Trophoblast cell (in vitro differentiated cells and primary cell): Measurements from ENCODE around the gene CADM2.

ENCODE experiments used
- DNase-seq, 2 donors: peaks; one replicate each; pipeline ENCODE4 v3.0.0-alpha.2; 2016
- H2AFZ ChIP-seq: 2 replicates; pipeline ENCODE4 v1.6.1; 2013; ENCODE audit warnings: low read length, moderate library complexity, mild to moderate bottlenecking; ENCODE audit not compliant: insufficient read depth, poor library complexity
- H2AK5ac ChIP-seq: 2 replicates; pipeline ENCODE4 v1.6.1; 2013; ENCODE audit warnings: mild to moderate bottlenecking, low read length
- H2BK120ac ChIP-seq: 2 replicates; pipeline ENCODE4 v1.6.1; 2013; ENCODE audit warnings: low read length, mild to moderate bottlenecking, moderate library complexity; ENCODE audit not compliant: insufficient read depth, poor library complexity
- H2BK12ac ChIP-seq: 2 replicates; pipeline ENCODE4 v1.6.1; 2013; ENCODE audit warnings: mild to moderate bottlenecking, low read length, moderate library complexity
- H2BK5ac ChIP-seq: 2 replicates; pipeline ENCODE4 v1.6.1; 2013; ENCODE audit warnings: low read length, low read depth, moderate library complexity, mild to moderate bottlenecking; ENCODE audit not compliant: poor library complexity
- H3K14ac ChIP-seq: 2 replicates; pipeline ENCODE4 v1.6.1; 2013; ENCODE audit warnings: mild to moderate bottlenecking, low read length
- H3K18ac ChIP-seq: 2 replicates; pipeline ENCODE4 v1.6.1; 2013; ENCODE audit warnings: mild to moderate bottlenecking, low read length
- H3K23ac ChIP-seq: 2 replicates; pipeline ENCODE4 v1.6.1; 2013; ENCODE audit warnings: low read length
- H3K27ac ChIP-seq: 2 replicates; pipeline ENCODE4 v1.5.1; 2013; ENCODE audit warnings: low read depth, mild to moderate bottlenecking, inconsistent platforms, low read length, moderate library complexity
- H3K27me3 ChIP-seq: 2 replicates; pipeline ENCODE4 v1.6.1; 2013; ENCODE audit warnings: inconsistent platforms, mild to moderate bottlenecking, low read length, moderate library complexity; ENCODE audit not compliant: insufficient read depth
- H3K36me3 ChIP-seq, 2 experiments: 1 replicate in 1 of 2; 2 replicates in 1 of 2; pipeline ENCODE4 v1.6.1; 2013; ENCODE audit warnings: low read length in 2 of 2, mild to moderate bottlenecking in 2 of 2, moderate library complexity in 1 of 2; ENCODE audit not compliant: insufficient read depth in 2 of 2, control insufficient read depth in 1 of 2
- H3K4ac ChIP-seq: 2 replicates; pipeline ENCODE4 v1.6.1; 2013; ENCODE audit warnings: low read depth, mild to moderate bottlenecking, low read length, moderate library complexity
- H3K4me1 ChIP-seq, 2 experiments: 1 replicate in 1 of 2; 2 replicates in 1 of 2; pipeline ENCODE4 v1.6.1; 2013; ENCODE audit warnings: low read length in 2 of 2, mild to moderate bottlenecking in 2 of 2, moderate library complexity in 1 of 2; ENCODE audit not compliant: insufficient read depth in 2 of 2, control insufficient read depth in 1 of 2
- H3K4me2 ChIP-seq: 2 replicates; pipeline ENCODE4 v1.6.1; 2013; ENCODE audit warnings: inconsistent platforms, mild to moderate bottlenecking, low read length, moderate library complexity
- H3K4me3 ChIP-seq: 2 replicates; pipeline ENCODE4 v1.5.1; 2013; ENCODE audit warnings: mild to moderate bottlenecking, low read depth, low read length, inconsistent platforms
- H3K79me1 ChIP-seq: one replicate; pipeline ENCODE4 v1.6.1; 2013; ENCODE audit warnings: low read length
- H3K79me2 ChIP-seq: 2 replicates; pipeline ENCODE4 v1.6.1; 2013; ENCODE audit warnings: low read length, mild to moderate bottlenecking; ENCODE audit not compliant: control insufficient read depth, insufficient read depth, poor library complexity
- H3K9ac ChIP-seq: 2 replicates; pipeline ENCODE4 v1.6.1; 2013; ENCODE audit warnings: mild to moderate bottlenecking, low read length
- H3K9me3 ChIP-seq: 2 replicates; pipeline ENCODE4 v1.6.1; 2013; ENCODE audit warnings: low read depth, mild to moderate bottlenecking, control low read depth, inconsistent platforms, low read length; ENCODE audit not compliant: insufficient read depth
- H4K12ac ChIP-seq: 2 replicates; pipeline ENCODE4 v1.6.1; 2013; ENCODE audit warnings: low read depth, mild to moderate bottlenecking, low read length, moderate library complexity
- H4K8ac ChIP-seq: 2 replicates; pipeline ENCODE4 v1.6.1; 2013; ENCODE audit warnings: low read depth, mild to moderate bottlenecking, low read length, moderate library complexity
- H4K91ac ChIP-seq: one replicate; pipeline ENCODE4 v1.6.1; 2013; ENCODE audit warnings: low read depth, mild to moderate bottlenecking, low read length, moderate library complexity
- WGBS: extraction: QIAGEN DNeasy Blood & Tissue Kit; methylation state at CpG from one replicate; pipeline ENCODE4 v1.1.7; 2013; ENCODE audit warnings: missing lambda C conversion rate; ENCODE audit not compliant: insufficient read length, insufficient coverage; ENCODE audit errors: extremely low coverage; 5-methylcytosine and 5-hydroxymethylcytosine counted together

The CADM2 gene

DNA sequence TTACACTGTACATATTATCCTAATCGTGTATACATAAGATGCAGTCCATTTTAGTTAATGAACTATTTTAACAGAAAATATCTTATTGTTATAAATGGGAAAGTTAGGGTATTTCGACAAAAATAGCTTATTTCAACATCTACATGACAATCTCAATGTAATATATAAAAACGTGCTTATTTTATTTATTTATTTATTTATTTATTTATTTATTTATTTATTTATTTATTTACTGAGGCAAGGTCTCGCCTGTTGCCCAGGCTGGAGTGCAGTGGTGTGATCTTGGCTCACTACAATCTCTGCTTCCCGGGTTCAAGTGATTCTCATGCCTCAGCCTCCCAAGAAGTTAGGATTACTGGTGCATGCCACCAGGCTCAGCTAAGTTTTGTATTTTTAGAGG lies 614.2 kb downstream of the CADM2 start:
- no peaks in the 10 kb centered on the region for H3K9me3 ChIP-seq
- no peak overlapping the region for H2BK12ac ChIP-seq
- H3K18ac ChIP-seq, result no peak overlapping the region
- H3K23ac ChIP-seq, result no peak overlapping the region
- H3K4me3 ChIP-seq, result no peak overlapping the region
- no peaks in the 10 kb centered on the region for H3K27me3 ChIP-seq
- H4K12ac ChIP-seq, result no peak overlapping the region
- H2BK5ac ChIP-seq, result no peak overlapping the region
- no peaks in the 10 kb centered on the region for H3K36me3 ChIP-seq
- H3K27ac ChIP-seq, result no peak overlapping the region
- no CpG with 5 or more reads among the region's 5 CpGs for WGBS
- H3K4me2 ChIP-seq, result no peak overlapping the region
- H4K8ac ChIP-seq, result no peak overlapping the region
- no peak overlapping the region for H3K9ac ChIP-seq
- no peak overlapping the region for H4K91ac ChIP-seq
- H2AK5ac ChIP-seq, result no peak overlapping the region
- no peak overlapping the region for H2AFZ ChIP-seq
- H3K79me2 ChIP-seq, result no peaks in the 10 kb centered on the region
- DNase-seq, result no peak
- H3K79me1 ChIP-seq, result no peaks in the 10 kb centered on the region
- no peak overlapping the region for H3K14ac ChIP-seq
- H3K4me1 ChIP-seq, result no peaks in the 10 kb centered on the region
- H2BK120ac ChIP-seq, result no peak overlapping the region
- no peak overlapping the region for H3K4ac ChIP-seq

DNA sequence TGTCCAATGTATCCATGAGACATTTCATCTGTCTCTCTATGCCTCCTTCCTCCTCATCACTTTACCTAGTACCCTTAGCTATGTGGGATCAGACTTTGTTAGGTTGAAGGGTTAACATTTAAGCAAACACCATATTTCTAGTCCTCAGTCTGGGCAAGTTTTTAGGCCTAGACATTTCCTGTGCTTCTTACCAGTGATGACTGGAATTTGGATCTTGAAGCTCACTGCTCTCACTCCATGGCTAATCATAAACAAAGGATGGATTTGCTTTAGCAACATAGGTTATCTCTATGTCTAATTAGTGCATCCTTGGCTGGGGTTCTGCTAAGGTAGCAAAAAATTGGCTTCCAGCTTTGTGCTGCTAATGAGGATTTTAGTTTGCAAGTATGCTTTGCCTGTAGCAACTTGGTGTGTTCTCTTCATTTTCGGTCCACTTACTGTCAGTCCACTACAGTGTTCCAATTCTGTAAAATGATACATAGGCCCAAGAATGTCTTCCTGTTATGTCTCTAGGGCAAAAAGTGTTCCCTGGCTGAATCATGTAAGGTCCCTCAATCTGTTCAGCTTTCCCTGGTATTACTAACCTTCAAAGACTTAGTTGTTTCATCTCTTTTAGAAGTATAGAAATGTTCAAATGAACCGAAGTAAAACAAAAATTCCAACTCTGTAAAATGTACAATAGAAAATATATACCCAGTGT lies 615.4 kb downstream of the CADM2 start:
- no peak overlapping the region for H2BK12ac ChIP-seq
- WGBS, result no CpG with 5 or more reads among the region's 2 CpGs
- no peak overlapping the region for H4K12ac ChIP-seq

DNA sequence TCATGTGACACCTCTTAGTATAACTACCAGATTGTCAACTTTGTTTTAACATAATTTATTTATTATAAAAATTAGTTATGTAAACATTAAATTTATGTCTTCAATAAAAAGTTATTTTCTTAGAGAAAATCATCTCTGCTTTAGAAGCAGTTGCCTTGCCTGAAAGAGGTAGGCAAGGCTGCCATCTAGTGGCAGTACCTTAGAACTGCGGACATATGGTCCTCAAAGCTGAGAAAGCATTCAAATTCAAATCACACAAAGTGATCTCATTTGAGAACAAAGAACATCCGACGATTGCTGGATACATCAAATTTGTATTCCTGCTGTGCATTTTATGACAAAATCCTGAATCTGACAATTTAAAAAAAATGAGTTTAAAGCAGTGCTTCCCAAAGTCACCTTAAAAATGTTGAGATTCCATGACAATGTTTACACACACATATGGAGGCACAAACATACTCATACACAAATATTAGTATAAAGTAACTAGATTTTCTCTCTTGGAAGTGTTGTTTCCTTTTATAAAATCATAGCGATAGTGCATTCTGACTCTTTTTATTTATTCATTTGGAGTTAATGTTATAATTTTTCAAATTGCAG lies 617.4 kb downstream of the CADM2 start:
- Histone ChIP-seq H3K4me3 (no peak overlapping the region), H3K27ac (no peak overlapping the region), H3K27me3 (no peaks in the 10 kb centered on the region), H3K14ac (no peak overlapping the region), H3K36me3 (no peaks in the 10 kb centered on the region), H2AK5ac (no peak overlapping the region), H3K9me3 (no peaks in the 10 kb centered on the region), H3K4me2 (no peak overlapping the region), H3K79me1 (no peaks in the 10 kb centered on the region), H3K4ac (no peak overlapping the region), H3K18ac (no peak overlapping the region), H4K8ac (no peak overlapping the region), H3K79me2 (no peaks in the 10 kb centered on the region), H3K4me1 (no peaks in the 10 kb centered on the region), H2BK12ac (no peak overlapping the region), H2BK120ac (no peak overlapping the region), H3K9ac (no peak overlapping the region), H2AFZ (no peak overlapping the region), H3K23ac (no peak overlapping the region), H4K91ac (no peak overlapping the region), H4K12ac (no peak overlapping the region), H2BK5ac (no peak overlapping the region)
- no CpG with 5 or more reads among the region's 4 CpGs for WGBS
- DNase-seq, result peak; percentile 23 to 81

More for the DNA sequence above, 615.4 kb downstream of the CADM2 start:
- no peak overlapping the region for H3K4me3 ChIP-seq
- no peaks in the 10 kb centered on the region for H3K27me3 ChIP-seq
- H3K23ac ChIP-seq, result no peak overlapping the region
- H3K79me2 ChIP-seq, result no peaks in the 10 kb centered on the region
- H3K18ac ChIP-seq, result no peak overlapping the region
- H3K27ac ChIP-seq, result no peak overlapping the region
- no peaks in the 10 kb centered on the region for H3K36me3 ChIP-seq
- no peaks in the 10 kb centered on the region for H3K4me1 ChIP-seq
- no peak overlapping the region for H4K8ac ChIP-seq
- no peak overlapping the region for H3K4me2 ChIP-seq
- H2AK5ac ChIP-seq, result no peak overlapping the region
- no peak overlapping the region for H2BK120ac ChIP-seq
- no peaks in the 10 kb centered on the region for H3K79me1 ChIP-seq
- H2BK5ac ChIP-seq, result no peak overlapping the region
- no peak overlapping the region for H3K9ac ChIP-seq
- no peak overlapping the region for H4K91ac ChIP-seq
- no peaks in the 10 kb centered on the region for H3K9me3 ChIP-seq
- no peak for DNase-seq
- H2AFZ ChIP-seq, result no peak overlapping the region
- no peak overlapping the region for H3K14ac ChIP-seq
- no peak overlapping the region for H3K4ac ChIP-seq

DNA sequence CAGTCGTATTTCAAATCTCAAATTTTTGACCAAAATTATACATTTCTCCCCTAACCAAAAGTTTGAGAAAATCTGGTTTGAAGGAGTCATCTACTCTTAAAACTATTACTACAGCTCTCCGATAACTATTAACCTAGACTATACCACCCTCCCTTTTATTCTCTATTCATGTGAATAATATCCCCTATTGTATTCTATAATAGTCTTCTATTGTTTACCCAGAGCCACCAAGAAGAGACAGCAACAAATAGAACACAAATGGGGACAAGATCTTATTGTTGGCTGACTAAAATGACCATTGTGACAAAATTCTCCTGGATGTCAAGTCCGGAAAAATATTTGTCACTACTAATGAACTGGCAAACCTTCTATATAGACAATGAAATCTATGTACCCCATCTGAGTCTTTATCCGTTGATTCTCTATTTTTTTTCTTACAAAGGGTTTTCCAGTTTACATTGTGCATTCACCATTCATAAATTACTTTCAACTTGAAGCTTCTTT lies 618.0 kb downstream of the CADM2 start:
- Histone ChIP-seq H3K79me1 (no peaks in the 10 kb centered on the region), H2AFZ (no peak overlapping the region), H3K4me1 (no peaks in the 10 kb centered on the region), H3K27ac (no peak overlapping the region), H3K27me3 (no peaks in the 10 kb centered on the region), H4K8ac (no peak overlapping the region), H2BK5ac (no peak overlapping the region), H4K91ac (no peak overlapping the region), H3K4ac (no peak overlapping the region), H3K9me3 (no peaks in the 10 kb centered on the region), H3K4me3 (no peak overlapping the region), H3K36me3 (no peaks in the 10 kb centered on the region), H3K79me2 (no peaks in the 10 kb centered on the region), H4K12ac (no peak overlapping the region), H2AK5ac (no peak overlapping the region), H3K14ac (no peak overlapping the region), H3K4me2 (no peak overlapping the region), H2BK120ac (no peak overlapping the region), H3K23ac (no peak overlapping the region), H3K9ac (no peak overlapping the region), H2BK12ac (no peak overlapping the region), H3K18ac (no peak overlapping the region)
- no CpG with 5 or more reads among the region's 4 CpGs for WGBS
- DNase-seq, result no peak
